ENCODE results near the gene RAPGEF3. TPM values are rescaled to one million over a fixed set of nuclear protein-coding genes. Genes with fewer than 3 reads are reported as not detected.

The RAPGEF3 gene
- total and polyA plus RNA-seq, 4 donors: 3.1 to 149 (median 89.0) TPM

GRCh38 chr12:47750229-47750798, 8.4 kb downstream of the RAPGEF3 start:
- intact Hi-C loops (cut with DNase I): no loop called here
- no peaks in the 10 kb centered on the region for H3K9me3 ChIP-seq (ENCODE audit: control insufficient read depth, low read length)
- WGBS, 2 donors: 94 to 95% methylated on average over 10 of the region's 10 CpGs
- peaks cover under 1 to 2% of the 10 kb centered on the region in 2 donors for H3K4me1 ChIP-seq (ENCODE audit: control insufficient read depth in 1 of 2, insufficient read depth in 2 of 2, low read length in 2 of 2)
- DNase-seq (no peak), ATAC-seq (ENCODE audit: low FRiP score) (no peak)
- no peaks in the 10 kb centered on the region for H3K36me3 ChIP-seq (ENCODE audit: control insufficient read depth in 1 of 2, insufficient read depth in 2 of 2, low read length in 1 of 2)
- H3K27me3 ChIP-seq (ENCODE audit: control insufficient read depth in 1 of 2, insufficient read depth in 2 of 2, low read length in 1 of 2): no peaks in the 10 kb centered on the region
- no peak overlapping the region for H3K4me3 ChIP-seq (ENCODE audit: low read length in 2 of 2)
- H3K27ac ChIP-seq (ENCODE audit: low read depth in 1 of 2, low read length in 2 of 2): no peak overlapping the region

- Histone ChIP-seq H3K27me3 (ENCODE audit: control insufficient read depth in 1 of 2, insufficient read depth in 2 of 2, low read length in 1 of 2) (no peaks in the 10 kb centered on the region), H3K4me3 (ENCODE audit: low read length in 2 of 2) (no peak overlapping the region), H3K4me1 (ENCODE audit: control insufficient read depth in 1 of 2, insufficient read depth in 2 of 2, low read length in 2 of 2) (no peaks in the 10 kb centered on the region), H3K36me3 (ENCODE audit: control insufficient read depth in 1 of 2, insufficient read depth in 2 of 2, low read length in 1 of 2) (no peaks in the 10 kb centered on the region), H3K27ac (ENCODE audit: low read depth in 1 of 2, low read length in 2 of 2) (no peak overlapping the region), H3K9me3 (ENCODE audit: control insufficient read depth, low read length) (no peaks in the 10 kb centered on the region)
- ATAC-seq (ENCODE audit: low FRiP score): no peak
- 89 to 99% methylated on average over 3 of the region's 3 CpGs for WGBS, 2 donors
- intact Hi-C loops (cut with DNase I): no loop called here
- DNase-seq: no peak
These were observed 9.8 kb downstream of the RAPGEF3 start for GRCh38 chr12:47748899-47749298.

- no peaks in the 10 kb centered on the region for H3K27me3 ChIP-seq (ENCODE audit: control insufficient read depth in 1 of 2, insufficient read depth in 2 of 2, low read length in 1 of 2)
These were observed 10.2 kb downstream of the RAPGEF3 start for GRCh38 chr12:47748507-47748828.

GRCh38 chr12:47747596-47748506, 10.8 kb downstream of the RAPGEF3 start:
- Histone ChIP-seq H3K27ac (ENCODE audit: low read depth in 1 of 2, low read length in 2 of 2) (no peak overlapping the region), H3K9me3 (ENCODE audit: control insufficient read depth, low read length) (no peaks in the 10 kb centered on the region), H3K36me3 (ENCODE audit: control insufficient read depth in 1 of 2, insufficient read depth in 2 of 2, low read length in 1 of 2) (no peaks in the 10 kb centered on the region), H3K27me3 (ENCODE audit: control insufficient read depth in 1 of 2, insufficient read depth in 2 of 2, low read length in 1 of 2) (no peaks in the 10 kb centered on the region), H3K4me3 (ENCODE audit: low read length in 2 of 2) (no peak overlapping the region), H3K4me1 (ENCODE audit: control insufficient read depth in 1 of 2, insufficient read depth in 2 of 2, low read length in 2 of 2) (no peaks in the 10 kb centered on the region)
- ATAC-seq (ENCODE audit: low FRiP score): no peak
- intact Hi-C loops (cut with DNase I): no loop called here
- WGBS, 2 donors: 95 to 96% methylated on average over 14 of the region's 14 CpGs
- no peak for DNase-seq

More at GRCh38 chr12:47748507-47748828, 10.2 kb downstream of the RAPGEF3 start:
- 94 to 100% methylated on average over 1 of the region's 1 CpG for WGBS, 2 donors
- Histone ChIP-seq H3K9me3 (ENCODE audit: control insufficient read depth, low read length) (no peaks in the 10 kb centered on the region), H3K27ac (ENCODE audit: low read depth in 1 of 2, low read length in 2 of 2) (no peak overlapping the region), H3K4me1 (ENCODE audit: control insufficient read depth in 1 of 2, insufficient read depth in 2 of 2, low read length in 2 of 2) (no peaks in the 10 kb centered on the region), H3K4me3 (ENCODE audit: low read length in 2 of 2) (no peak overlapping the region), H3K36me3 (ENCODE audit: control insufficient read depth in 1 of 2, insufficient read depth in 2 of 2, low read length in 1 of 2) (no peaks in the 10 kb centered on the region)
- ATAC-seq (ENCODE audit: low FRiP score) (no peak), DNase-seq (no peak)
- intact Hi-C loops (cut with DNase I): no loop called here

GRCh38 chr12:47747126-47747525, 11.6 kb downstream of the RAPGEF3 start:
- Histone ChIP-seq H3K36me3 (ENCODE audit: control insufficient read depth in 1 of 2, insufficient read depth in 2 of 2, low read length in 1 of 2) (no peaks in the 10 kb centered on the region), H3K27me3 (ENCODE audit: control insufficient read depth in 1 of 2, insufficient read depth in 2 of 2, low read length in 1 of 2) (no peaks in the 10 kb centered on the region)

GRCh38 chr12:47746523-47746922, 12.2 kb downstream of the RAPGEF3 start:
- Histone ChIP-seq H3K4me1 (ENCODE audit: control insufficient read depth in 1 of 2, insufficient read depth in 2 of 2, low read length in 2 of 2) (no peaks in the 10 kb centered on the region), H3K27me3 (ENCODE audit: control insufficient read depth in 1 of 2, insufficient read depth in 2 of 2, low read length in 1 of 2) (no peaks in the 10 kb centered on the region), H3K27ac (ENCODE audit: low read depth in 1 of 2, low read length in 2 of 2) (no peak overlapping the region), H3K9me3 (ENCODE audit: control insufficient read depth, low read length) (no peaks in the 10 kb centered on the region), H3K4me3 (ENCODE audit: low read length in 2 of 2) (no peak overlapping the region), H3K36me3 (ENCODE audit: control insufficient read depth in 1 of 2, insufficient read depth in 2 of 2, low read length in 1 of 2) (no peaks in the 10 kb centered on the region)
- intact Hi-C loops (cut with DNase I): no loop called here
- ATAC-seq (ENCODE audit: low FRiP score) (no peak), DNase-seq (no peak)
- WGBS, 2 donors: 92 to 94% methylated on average over 7 of the region's 7 CpGs

More at GRCh38 chr12:47747126-47747525, 11.6 kb downstream of the RAPGEF3 start:
- ATAC-seq (ENCODE audit: low FRiP score): no peak
- Histone ChIP-seq H3K9me3 (ENCODE audit: control insufficient read depth, low read length) (no peaks in the 10 kb centered on the region), H3K4me1 (ENCODE audit: control insufficient read depth in 1 of 2, insufficient read depth in 2 of 2, low read length in 2 of 2) (no peaks in the 10 kb centered on the region), H3K27ac (ENCODE audit: low read depth in 1 of 2, low read length in 2 of 2) (no peak overlapping the region), H3K4me3 (ENCODE audit: low read length in 2 of 2) (no peak overlapping the region)
- WGBS, 2 donors: 83 to 87% methylated on average over 4 of the region's 4 CpGs
- intact Hi-C loops (cut with DNase I): no loop called here
- DNase-seq: no peak

- no peak for ATAC-seq (ENCODE audit: low FRiP score)
- no peaks in the 10 kb centered on the region for H3K36me3 ChIP-seq (ENCODE audit: control insufficient read depth in 1 of 2, insufficient read depth in 2 of 2, low read length in 1 of 2)
- no peaks in the 10 kb centered on the region for H3K27me3 ChIP-seq (ENCODE audit: control insufficient read depth in 1 of 2, insufficient read depth in 2 of 2, low read length in 1 of 2)
- no peak overlapping the region for H3K4me3 ChIP-seq (ENCODE audit: low read length in 2 of 2)
- no peak for DNase-seq
- intact Hi-C loops (cut with DNase I): no loop called here
- no peaks in the 10 kb centered on the region for H3K4me1 ChIP-seq (ENCODE audit: control insufficient read depth in 1 of 2, insufficient read depth in 2 of 2, low read length in 2 of 2)
- no peak overlapping the region for H3K27ac ChIP-seq (ENCODE audit: low read depth in 1 of 2, low read length in 2 of 2)
- no peaks in the 10 kb centered on the region for H3K9me3 ChIP-seq (ENCODE audit: control insufficient read depth, low read length)
- whole genome bisulfite sequencing, 2 donors: 89 to 90% methylated on average over 5 of the region's 5 CpGs
These were observed 12.6 kb downstream of the RAPGEF3 start for GRCh38 chr12:47746073-47746472.

GRCh38 chr12:47745485-47746041, 13.1 kb downstream of the RAPGEF3 start:
- Histone ChIP-seq H3K27me3 (ENCODE audit: control insufficient read depth in 1 of 2, insufficient read depth in 2 of 2, low read length in 1 of 2) (no peaks in the 10 kb centered on the region), H3K4me1 (ENCODE audit: control insufficient read depth in 1 of 2, insufficient read depth in 2 of 2, low read length in 2 of 2) (no peaks in the 10 kb centered on the region), H3K27ac (ENCODE audit: low read depth in 1 of 2, low read length in 2 of 2) (no peak overlapping the region), H3K36me3 (ENCODE audit: control insufficient read depth in 1 of 2, insufficient read depth in 2 of 2, low read length in 1 of 2) (no peaks in the 10 kb centered on the region), H3K9me3 (ENCODE audit: control insufficient read depth, low read length) (no peaks in the 10 kb centered on the region), H3K4me3 (ENCODE audit: low read length in 2 of 2) (no peak overlapping the region)
- 76 to 81% methylated on average over 16 of the region's 16 CpGs for WGBS, 2 donors
- DNase-seq (no peak), ATAC-seq (ENCODE audit: low FRiP score) (no peak)
- intact Hi-C loops (cut with DNase I): no loop called here
